ENCODE results near the gene SRP14. TPM values are rescaled to one million over a fixed set of nuclear protein-coding genes. Genes with fewer than 3 reads are reported as not detected.

SRP14 gene
- total RNA-seq, 1 experiment from 2014 or later = 166 TPM

GRCh38 chr15:40038275-40038637 is 725 bp downstream of the SRP14 start:
- POLR2A ChIA-PET = no interaction called here
- TF ChIP-seq REST (IDR thresholded peaks at IDR 0.05; ENCODE audit: insufficient read depth in 1 of 2, low read depth in 2 of 2, low read length in 1 of 2) (no peak), TCF7L2 (IDR thresholded peaks at IDR 0.05; ENCODE audit: low read depth, low read length) (no peak), CTCF (IDR thresholded peaks at IDR 0.05) (no peak)
- Histone ChIP-seq H3K36me3 (ENCODE audit: control insufficient read depth, insufficient read depth, low read length) (peaks cover 25% of the 10 kb centered on the region), H3K27me3 (ENCODE audit: control insufficient read depth, insufficient read depth, low read length) (no peaks in the 10 kb centered on the region), H3K27ac (ENCODE audit: low read length) (peak overlapping the region; percentile 99), H3K4me1 (ENCODE audit: control insufficient read depth, insufficient read depth, low read length) (peaks cover 6% of the 10 kb centered on the region; the same call in 1 of the 2 replicates), H3K9me3 (ENCODE audit: control insufficient read depth, insufficient read depth, low read depth, low read length) (no peaks in the 10 kb centered on the region), H3K4me3 (ENCODE audit: low read depth in 2 of 2, low read length in 2 of 2) (peak overlapping the region; percentile 76 to 96)
- CTCF ChIA-PET = no interaction called here
- intact Hi-C loops (cut with micrococcal nuclease; ENCODE audit: unreplicated experiment) (loop anchor here (10.0 kb wide), 1 partner anchor 253 kb away; the partner anchor contains the start of gene FSIP1), in situ Hi-C loops (cut with HindIII; ENCODE audit: low pct_unique_long_range_greater_than_20kb, low sequenced_read_pairs) (no loop called here)
- ATAC-seq (no peak), DNase-seq (ENCODE audit: low read depth, low spot score) (no peak)
- no TSS peak for BruUV-seq (replicated peaks)

- CTCF ChIA-PET = interaction anchor here (0.6 to 1.0 kb wide), 2 partner anchors 126 to 316 kb away, joined by 3 to 5 read pairs; no protein-coding TSS in a partner anchor
- in situ Hi-C loops (cut with HindIII; ENCODE audit: low pct_unique_long_range_greater_than_20kb, low sequenced_read_pairs) (no loop called here), intact Hi-C loops (cut with micrococcal nuclease; ENCODE audit: unreplicated experiment) (loop anchor here (10.0 kb wide), 1 partner anchor 253 kb away; the partner anchor contains the start of gene FSIP1)
Observed at GRCh38 chr15:40037721-40038120, 1.3 kb downstream of the SRP14 start.

More at GRCh38 chr15:40037721-40038120, 1.3 kb downstream of the SRP14 start:
- no peaks in the 10 kb centered on the region for H3K9me3 ChIP-seq (ENCODE audit: control insufficient read depth, insufficient read depth, low read depth, low read length)
- BruUV-seq (replicated peaks) = no TSS peak
- POLR2A ChIA-PET = no interaction called here
- ATAC-seq (no peak), DNase-seq (ENCODE audit: low read depth, low spot score) (no peak)
- no peak for TF ChIP-seq REST (IDR thresholded peaks at IDR 0.05; ENCODE audit: insufficient read depth in 1 of 2, low read depth in 2 of 2, low read length in 1 of 2)
- TF ChIP-seq CTCF (IDR thresholded peaks at IDR 0.05) = no peak
- no peak for TF ChIP-seq TCF7L2 (IDR thresholded peaks at IDR 0.05; ENCODE audit: low read depth, low read length)
- no peak for TF ChIP-seq POLR2AphosphoS5 (IDR thresholded peaks at IDR 0.05; ENCODE audit: low read depth, low read length)
- no peak for TF ChIP-seq SIN3A (IDR thresholded peaks at IDR 0.05; ENCODE audit: borderline replicate concordance, insufficient read depth, low read depth, low read length)
- H3K4me3 ChIP-seq (ENCODE audit: low read depth in 2 of 2, low read length in 2 of 2) = peak overlapping the region; percentile 76 to 96
- no peaks in the 10 kb centered on the region for H3K27me3 ChIP-seq (ENCODE audit: control insufficient read depth, insufficient read depth, low read length)
- H3K27ac ChIP-seq (ENCODE audit: low read length) = peak overlapping the region; percentile 99
- peaks cover 6% of the 10 kb centered on the region; the same call in 1 of the 2 replicates for H3K4me1 ChIP-seq (ENCODE audit: control insufficient read depth, insufficient read depth, low read length)
- H3K36me3 ChIP-seq (ENCODE audit: control insufficient read depth, insufficient read depth, low read length) = peaks cover 30% of the 10 kb centered on the region

Data from Panc1 (cell line).